Adrenal gland (tissue), 5 donors: ENCODE data around the gene USP9Y.

ENCODE experiments used
- CTCF ChIP-seq, 6 experiments: fragments of 450-650 bp in 4 of 6; fragments of 200-600 bp in 2 of 6; sonication (generic) in 1 of 6; IDR thresholded peaks; 1 replicate in 5 of 6; 2 replicates in 1 of 6; pipeline versions ENCODE4 v1.5.1 to v1.8.0; 2016 to 2021; ENCODE audit warnings: antibody characterized with exemption in 6 of 6, mild to moderate bottlenecking in 2 of 6, moderate library complexity in 1 of 6
- POLR2A ChIP-seq, 2 donors: fragments of 450-650 bp; IDR thresholded peaks; one replicate each; pipeline ENCODE4 v1.6.1; 2017; ENCODE audit warnings: antibody characterized with exemption in 2 of 2, mild to moderate bottlenecking in 2 of 2, moderate library complexity in 1 of 2
- donor health status: DM: no; HTN: no; CAD: no.

- TF ChIP-seq CTCF (IDR thresholded peaks at IDR 0.05): no peak
- no peak for TF ChIP-seq POLR2A (IDR thresholded peaks at IDR 0.05)
Observed at GRCh38 chrY:12841368-12841767, 140.3 kb downstream of the USP9Y start.
